SIG-M5 treated with dmso at 0.1 percent for 504 hours (cell line): ENCODE data around the gene ABCA4.

Experiments
- DNase-seq: peaks from one replicate; lab custom pipeline; 2025; ENCODE audit not compliant: unreplicated experiment; lab: John Stamatoyannopoulos, UW

ABCA4 gene

GRCh38 chr1:94029130-94029993 is 91.6 kb downstream of the ABCA4 start:
- no peak for DNase-seq

- DNase-seq: no peak
These were observed 93.0 kb downstream of the ABCA4 start for GRCh38 chr1:94027721-94028515.

DNA sequence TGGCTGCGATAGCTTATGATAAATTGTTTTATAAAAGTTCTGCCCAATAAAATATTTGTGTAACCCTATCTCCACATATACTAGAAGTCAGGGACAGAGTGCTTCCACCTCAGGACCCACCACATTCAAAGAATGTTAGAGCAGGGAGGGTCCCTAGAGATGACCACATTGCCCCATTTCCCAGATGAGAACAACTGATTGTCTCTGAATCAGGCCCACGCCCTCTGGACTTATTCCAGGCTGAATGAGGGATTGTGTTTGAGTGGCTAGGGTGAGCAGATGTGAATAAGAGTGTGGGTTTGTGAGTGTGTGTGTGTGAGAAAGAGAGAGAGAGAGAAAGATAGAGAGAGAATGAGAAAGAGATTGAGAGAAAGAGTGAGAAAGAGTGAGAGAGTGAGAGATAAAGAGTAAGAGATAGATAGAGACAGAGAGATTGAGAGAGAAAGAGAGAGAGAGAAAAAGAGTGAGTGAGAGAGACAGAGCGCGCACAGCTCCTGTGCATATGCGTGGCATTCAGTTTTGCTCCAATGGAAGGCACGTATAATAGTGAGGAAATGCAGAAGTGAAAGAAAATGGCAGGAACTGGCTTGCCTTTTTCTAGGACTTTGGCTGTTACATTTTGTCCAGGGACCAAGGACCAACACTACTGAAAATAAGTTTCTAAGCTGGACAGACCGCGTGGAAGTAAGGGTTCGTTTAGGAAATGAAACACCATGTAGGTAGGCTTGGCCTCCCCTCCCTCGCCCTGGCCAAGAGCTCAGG is 94.1 kb downstream of the ABCA4 start:
- no peak for DNase-seq

- peak; percentile 27 for DNase-seq
These were observed 95.3 kb downstream of the ABCA4 start for GRCh38 chr1:94025383-94026340.

GRCh38 chr1:94024104-94024792 is 96.7 kb downstream of the ABCA4 start:
- DNase-seq: no peak

DNA sequence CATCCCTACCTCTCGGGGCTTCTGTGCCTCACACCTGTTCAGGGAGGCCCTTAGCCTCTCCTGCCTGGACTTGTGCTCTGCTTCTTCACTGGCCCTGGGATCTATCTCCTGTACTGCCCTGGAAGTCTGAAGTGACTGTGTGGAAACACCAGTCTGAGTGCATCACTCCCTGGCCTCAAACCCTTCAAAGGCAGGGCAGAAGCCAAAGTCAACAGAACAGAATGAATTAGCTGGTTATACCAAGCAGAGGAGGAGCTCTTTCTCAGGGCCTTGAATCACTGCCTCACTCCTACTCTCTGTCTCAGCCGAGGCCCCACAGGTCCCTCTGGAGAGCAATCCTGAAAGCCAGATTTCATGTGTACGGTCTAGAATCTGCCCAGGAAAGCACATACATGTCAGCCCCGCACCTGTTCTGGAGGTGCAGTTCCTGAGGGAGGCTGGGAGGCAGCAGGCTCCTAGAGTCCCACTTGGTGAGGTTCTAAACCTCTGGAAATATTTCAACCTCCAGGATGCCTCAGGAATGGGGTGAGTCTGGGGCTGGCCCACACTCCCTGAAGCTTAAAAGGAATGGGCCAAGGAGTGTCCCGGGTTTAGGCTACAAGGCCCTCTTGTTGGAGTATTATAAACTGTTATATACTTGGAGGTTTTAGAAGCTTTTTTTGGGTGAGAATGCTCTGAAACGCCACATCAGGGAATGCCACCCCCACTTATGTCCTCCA is 98.3 kb downstream of the ABCA4 start:
- DNase-seq: no peak

- DNase-seq: no peak
These were observed 100.0 kb downstream of the ABCA4 start for GRCh38 chr1:94020764-94021579.

GRCh38 chr1:94019327-94019726 is 101.6 kb downstream of the ABCA4 start:
- no peak for DNase-seq

GRCh38 chr1:94017155-94017829 is 103.7 kb downstream of the ABCA4 start:
- peak; percentile 32 for DNase-seq

- no peak for DNase-seq
These were observed 105.5 kb downstream of the ABCA4 start for GRCh38 chr1:94015489-94015817.

- no peak for DNase-seq
These were observed 106.1 kb downstream of the ABCA4 start for GRCh38 chr1:94014635-94015488.

GRCh38 chr1:94014087-94014486 is 106.9 kb downstream of the ABCA4 start:
- DNase-seq: no peak

- no peak for DNase-seq
These were observed 107.5 kb downstream of the ABCA4 start for GRCh38 chr1:94013367-94013878.

GRCh38 chr1:94012708-94013366 is 108.1 kb downstream of the ABCA4 start:
- no peak for DNase-seq

- no peak for DNase-seq
These were observed 109.0 kb downstream of the ABCA4 start for GRCh38 chr1:94011709-94012595.
